Keratinocyte (primary cell): ENCODE data around the gene ELANE.

Experiments
- CTCF ChIP-seq, 3 experiments: IDR thresholded peaks in 1 of 3; conservative IDR thresholded peaks in 1 of 3; optimal IDR thresholded peaks in 1 of 3; 2 replicates in 2 of 3; 3 replicates in 1 of 3; pipeline versions ENCODE3 to v1.5.1; 2011; ENCODE audit warnings: low read length in 3 of 3, mild to moderate bottlenecking in 3 of 3, moderate library complexity in 2 of 3, control low read depth in 1 of 3, inconsistent platforms in 1 of 3; ENCODE audit not compliant: insufficient read depth in 2 of 3; ENCODE audit errors: extremely low read depth in 1 of 3
- EZH2 ChIP-seq: IDR thresholded peaks from one replicate; pipeline ENCODE4 v1.6.1; 2012; ENCODE audit warnings: inconsistent platforms, mild to moderate bottlenecking, low read length, moderate library complexity

DNA sequence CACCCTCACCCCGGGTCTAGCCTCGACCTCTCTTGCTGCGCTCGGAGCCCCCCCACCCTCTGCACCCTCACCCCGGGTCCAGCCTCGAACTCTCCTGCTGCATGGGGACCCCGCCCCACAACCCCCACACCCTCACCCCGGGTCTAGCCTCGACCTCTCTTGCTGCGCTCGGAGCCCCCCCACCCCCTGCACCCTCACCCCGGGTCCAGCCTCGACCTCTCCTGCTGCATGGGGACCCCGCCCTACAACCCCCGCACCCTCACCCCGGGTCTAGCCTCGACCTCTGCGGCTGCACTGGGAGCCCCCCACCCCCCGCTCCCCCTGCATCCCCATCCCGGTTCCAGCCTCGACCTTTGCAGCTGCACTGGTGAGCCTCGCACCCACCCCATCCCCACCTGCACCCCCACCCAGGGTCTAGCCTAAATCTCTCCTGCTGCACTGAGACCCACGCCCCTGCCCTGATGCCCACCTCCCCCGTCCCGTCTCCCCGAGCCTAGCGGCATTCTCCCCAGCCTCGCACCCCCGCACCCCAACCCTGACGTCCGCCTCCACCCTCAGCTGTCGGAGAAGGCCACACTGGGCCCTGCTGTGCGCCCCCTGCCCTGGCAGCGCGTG is 9.1 kb downstream of the ELANE start:
- no peak for TF ChIP-seq CTCF (optimal IDR thresholded peaks at IDR 0.05 in 1 of 3, IDR thresholded peaks at IDR 0.05 in 1 of 3, conservative IDR thresholded peaks at IDR 0.05 in 1 of 3; ENCODE audit: extremely low read depth in 1 of 3, insufficient read depth in 2 of 3, low read length in 3 of 3)
- TF ChIP-seq EZH2: no peak
